GM12891 (cell line): ENCODE data around the gene STK16.

Experiments
- POLR2A ChIP-seq: IDR thresholded peaks from 2 replicates; pipeline ENCODE4 v1.6.1; 2011; ENCODE audit warnings: low read depth, low read length, control low read depth
- POLR2AphosphoS5 ChIP-seq: IDR thresholded peaks from 2 replicates; pipeline ENCODE4 v1.6.1; 2011; ENCODE audit warnings: low read depth, low read length, control low read depth
- TAF1 ChIP-seq: IDR thresholded peaks from 2 replicates; pipeline ENCODE4 v1.6.1; 2011; ENCODE audit warnings: low read depth, low read length, control low read depth

DNA sequence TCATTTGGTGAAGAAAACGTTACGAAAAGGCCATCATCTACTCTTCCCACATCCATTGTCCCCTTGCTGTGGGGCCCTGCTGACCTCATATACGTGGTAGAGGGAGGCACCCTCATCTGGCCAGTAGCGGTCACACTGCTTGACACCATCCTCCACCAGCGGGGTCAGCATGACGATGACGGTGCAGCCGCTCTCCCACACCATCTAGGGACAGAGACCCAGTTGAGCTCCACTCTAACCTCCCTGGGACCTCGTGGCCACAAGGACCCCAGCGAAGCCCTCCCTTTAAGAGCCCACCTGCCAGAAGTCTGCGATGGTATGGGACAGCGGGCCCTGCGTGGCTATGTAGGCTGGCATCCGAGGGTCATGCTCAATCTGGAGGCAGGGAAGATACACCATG lies 50.9 kb downstream of the STK16 start:
- TF ChIP-seq POLR2A (no peak), POLR2AphosphoS5 (no peak), TAF1 (no peak)
